A549 (cell line): Measurements from ENCODE around the gene NME3. TPM values are rescaled to one million over a fixed set of nuclear protein-coding genes. Genes with fewer than 3 reads are reported as not detected.

Experiments used
- ATAC-seq, 2 experiments: fragments of 200-7000 bp in 1 of 2; fragments of >200 bp in 1 of 2; cut with Nextera tagmentation in 1 of 2; cut with Tn5 transposase in 1 of 2; 3 replicates each; pipeline versions ENCODE4 v1.8.0 to v1.9.1; 2018 to 2020; ENCODE audit warnings: mild to moderate bottlenecking in 1 of 2, moderate library complexity in 1 of 2
- CTCF ChIA-PET: fragments of 300-600 bp; sonication (Branson Sonifier 250); formaldehyde crosslinking; extraction: SDS; loops from one replicate; lab custom pipeline; 2021; ENCODE audit warnings: antibody characterized with exemption, inconsistent platforms; lab: Yijun Ruan, JAX
- POLR2A ChIA-PET: fragments of 350-600 bp; formaldehyde crosslinking; extraction: SDS; loops from one replicate; lab custom pipeline; 2021; ENCODE audit warnings: antibody characterized with exemption, inconsistent platforms; lab: Yijun Ruan, JAX
- DNase-seq, 2 experiments: peaks; one replicate each; pipeline versions ENCODE4 v3.0.0 to v3.0.0-alpha.2; 2011 to 2016; ENCODE audit warnings: low read depth in 1 of 2, low spot score in 1 of 2
- FAIRE-seq: peaks from 2 replicates; lab custom pipeline; 2011; peaks lifted over from hg19 to GRCh38; lab: Jason Lieb, UNC
- H3K27ac ChIP-seq, 2 experiments: fragments of >200 bp; sonication (Bioruptor Twin); formaldehyde crosslinking; 3 replicates each; pipeline ENCODE4 v1.5.1; 2016 to 2017
- H3K4me1 ChIP-seq: fragments of >200 bp; sonication (Bioruptor Twin); formaldehyde crosslinking; 3 replicates; pipeline ENCODE4 v1.6.1; 2016
- H3K4me2 ChIP-seq: fragments of >200 bp; sonication (Bioruptor Twin); formaldehyde crosslinking; 3 replicates; pipeline ENCODE4 v1.6.1; 2016
- H3K4me3 ChIP-seq: fragments of >200 bp; sonication (Bioruptor Twin); formaldehyde crosslinking; 3 replicates; pipeline ENCODE4 v1.5.1; 2016
- H3K9me3 ChIP-seq: fragments of >200 bp; sonication (Bioruptor Twin); formaldehyde crosslinking; 3 replicates; pipeline ENCODE4 v1.6.1; 2016
- CBX2 ChIP-seq: fragments of 200-600 bp; sonication (generic); IDR thresholded peaks from 2 replicates; pipeline ENCODE4 v1.6.1; 2016; ENCODE audit warnings: low read depth, mild to moderate bottlenecking, borderline replicate concordance
- CHD4 ChIP-seq: fragments of 200-600 bp; sonication (generic); IDR thresholded peaks from 2 replicates; pipeline ENCODE4 v1.6.1; 2016; ENCODE audit warnings: antibody characterized with exemption, mild to moderate bottlenecking, borderline replicate concordance
- CTCF ChIP-seq: fragments of >200 bp; sonication (Bioruptor Twin); formaldehyde crosslinking; IDR thresholded peaks from 3 replicates; pipeline ENCODE4 v1.5.1; 2016
- E2F6 ChIP-seq: IDR thresholded peaks from 2 replicates; pipeline ENCODE4 v1.6.1; 2012; ENCODE audit warnings: low read depth, borderline replicate concordance
- EHMT2 ChIP-seq: fragments of 200-600 bp; sonication (generic); IDR thresholded peaks from 2 replicates; pipeline ENCODE4 v1.6.1; 2016; ENCODE audit warnings: antibody characterized with exemption, low read depth, mild to moderate bottlenecking, moderate library complexity
- ELK1 ChIP-seq: fragments of 150-350 bp; IDR thresholded peaks from 2 replicates; pipeline ENCODE4 v1.6.1; 2014; ENCODE audit warnings: low read depth, mild to moderate bottlenecking, low read length
- EP300 ChIP-seq, 2 experiments: fragments of >200 bp; sonication (Bioruptor Twin); formaldehyde crosslinking; IDR thresholded peaks; 2 replicates in 1 of 2; 3 replicates in 1 of 2; pipeline ENCODE4 v1.6.1; 2016 to 2017
- ESRRA ChIP-seq: fragments of 150-350 bp; IDR thresholded peaks from 2 replicates; pipeline ENCODE4 v1.6.1; 2014; ENCODE audit warnings: mild to moderate bottlenecking, low read length, borderline replicate concordance
- FOSL2 ChIP-seq, 2 experiments: fragments of 450-650 bp in 1 of 2; fragments of >200 bp in 1 of 2; sonication (Bioruptor Twin) in 1 of 2; formaldehyde crosslinking; IDR thresholded peaks; 2 replicates each; pipeline versions ENCODE4 v1.5.0 to v1.6.1; 2016 to 2020; ENCODE audit warnings: mild to moderate bottlenecking in 1 of 2, moderate library complexity in 1 of 2
- FOXS1 ChIP-seq: fragments of 250-450 bp; sonication (Bioruptor Pico); IDR thresholded peaks from 2 replicates; pipeline ENCODE4 v1.5.0; 2020; ENCODE audit warnings: mild to moderate bottlenecking, moderate library complexity
- HES2 ChIP-seq: fragments of >200 bp; sonication (Bioruptor Twin); formaldehyde crosslinking; IDR thresholded peaks from 2 replicates; pipeline ENCODE4 v1.6.1; 2016
- HOXB5 ChIP-seq: fragments of 250-450 bp; sonication (Bioruptor Pico); IDR thresholded peaks from 2 replicates; pipeline ENCODE4 v1.5.0; 2020; ENCODE audit warnings: mild to moderate bottlenecking, moderate library complexity
- JUN ChIP-seq, 2 experiments: fragments of >200 bp; sonication (Bioruptor Twin); formaldehyde crosslinking; IDR thresholded peaks; 2 replicates in 1 of 2; 3 replicates in 1 of 2; pipeline ENCODE4 v1.6.1; 2016 to 2017
- KDM1A ChIP-seq: fragments of 200-600 bp; sonication (generic); IDR thresholded peaks from 2 replicates; pipeline ENCODE4 v1.6.1; 2016; ENCODE audit warnings: low read depth, mild to moderate bottlenecking
- MAZ ChIP-seq: fragments of 150-350 bp; IDR thresholded peaks from 2 replicates; pipeline ENCODE4 v1.6.1; 2014; ENCODE audit warnings: antibody characterized with exemption, low read depth, low read length, borderline replicate concordance
- NFE2L2 ChIP-seq: fragments of 150-350 bp; conservative IDR thresholded peaks from 2 replicates; pipeline ENCODE4 v1.6.1; 2014; ENCODE audit warnings: low read length
- NPAS2 ChIP-seq: fragments of 250-450 bp; sonication (Bioruptor Pico); IDR thresholded peaks from 2 replicates; pipeline ENCODE4 v1.8.0; 2022; ENCODE audit warnings: mild to moderate bottlenecking, moderate library complexity, borderline replicate concordance
- NR3C1 ChIP-seq: fragments of >200 bp; sonication (Bioruptor Twin); formaldehyde crosslinking; IDR thresholded peaks from 3 replicates; pipeline ENCODE4 v1.6.1; 2017
- RARB ChIP-seq: fragments of 250-450 bp; sonication (Bioruptor Pico); IDR thresholded peaks from 2 replicates; pipeline ENCODE4 v1.8.0; 2021; ENCODE audit warnings: mild to moderate bottlenecking, moderate library complexity
- RNF2 ChIP-seq: fragments of 200-600 bp; sonication (generic); IDR thresholded peaks from 2 replicates; pipeline ENCODE4 v1.6.1; 2016; ENCODE audit warnings: low read depth, mild to moderate bottlenecking, antibody characterized with exemption, moderate library complexity, borderline replicate concordance
- SMC3 ChIP-seq: fragments of >200 bp; sonication (Bioruptor Twin); formaldehyde crosslinking; IDR thresholded peaks from 3 replicates; pipeline ENCODE4 v1.6.1; 2018; ENCODE audit warnings: inconsistent platforms
- SREBF2 ChIP-seq: fragments of 450-650 bp; IDR thresholded peaks from 2 replicates; pipeline ENCODE4 v1.6.1; 2014; ENCODE audit warnings: mild to moderate bottlenecking, moderate library complexity
- TFCP2L1 ChIP-seq: fragments of 250-450 bp; sonication (Bioruptor Pico); IDR thresholded peaks from 2 replicates; pipeline ENCODE4 v1.5.0; 2021; ENCODE audit warnings: mild to moderate bottlenecking
- TP53 ChIP-seq: fragments of 250-450 bp; sonication (Bioruptor Pico); IDR thresholded peaks from 2 replicates; pipeline ENCODE4 v1.5.0; 2021; ENCODE audit warnings: mild to moderate bottlenecking, moderate library complexity
- ZC3H11A ChIP-seq: fragments of 450-650 bp; IDR thresholded peaks from 2 replicates; pipeline ENCODE4 v1.6.1; 2014; ENCODE audit warnings: antibody characterized with exemption, mild to moderate bottlenecking
- ZFP36 ChIP-seq: fragments of 450-650 bp; IDR thresholded peaks from 2 replicates; pipeline ENCODE4 v1.6.1; 2014; ENCODE audit warnings: borderline replicate concordance; ENCODE audit not compliant: partially characterized antibody
- ZNF302 ChIP-seq: fragments of 250-450 bp; sonication (Bioruptor Pico); IDR thresholded peaks from 2 replicates; pipeline ENCODE4 v1.9.0; 2021; ENCODE audit warnings: inconsistent platforms, mild to moderate bottlenecking, moderate library complexity
- ZSCAN20 ChIP-seq: fragments of 250-450 bp; sonication (Bioruptor Pico); IDR thresholded peaks from 2 replicates; pipeline ENCODE4 v1.8.0; 2022; ENCODE audit warnings: mild to moderate bottlenecking, moderate library complexity
- WGBS: methylation state at CpG from one replicate; pipeline ENCODE4 v1.1.6; 2017; ENCODE audit errors: missing lambda C conversion rate; 5-methylcytosine and 5-hydroxymethylcytosine counted together
- polyA plus RNA-seq, 4 experiments: library from polyadenylated mRNA; depleted of rRNA in 3 of 4; stranded (reverse); fragments of >200 nt; fragmentation: RNase III in 1 of 4; extraction: RNeasy Plus Mini Kit Qiagen cat#74134 plus additional on column Dnase treatment in 1 of 4; gene quantifications; 2 replicates in 3 of 4; 3 replicates in 1 of 4; pipeline ENCODE4 v1.2.3, GENCODE V29; 2011 to 2017

NME3 gene
- polyA plus RNA-seq, 2 of the 4 experiments (the other 2 are of a cell fraction) = 15.2 to 49.9 TPM

DNA sequence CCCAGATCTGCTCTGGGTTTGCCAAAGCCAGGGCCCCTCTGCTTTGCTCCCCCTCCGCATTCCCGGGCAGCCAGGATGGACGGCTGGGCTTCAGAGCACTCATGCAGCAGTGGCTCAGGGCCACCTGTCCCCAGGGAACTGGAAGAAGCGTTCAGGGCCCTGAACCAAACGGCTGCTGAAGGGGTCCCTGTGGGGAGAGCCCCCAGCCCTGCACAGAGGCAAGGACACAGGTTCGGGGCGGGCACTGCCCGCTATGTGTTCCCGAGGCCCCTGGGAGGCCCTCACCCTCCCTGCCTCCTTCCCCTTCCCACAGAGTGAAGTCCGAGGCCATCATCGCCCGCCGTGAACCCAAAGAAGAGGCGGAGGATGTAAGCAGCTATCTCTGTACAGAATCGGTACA lies 10.4 kb downstream of the NME3 start (continued):
- TF ChIP-seq ELK1 = no peak
- TF ChIP-seq NPAS2 (CRISPR knock-in tag) = no peak
- TF ChIP-seq CTCF = no peak

DNA sequence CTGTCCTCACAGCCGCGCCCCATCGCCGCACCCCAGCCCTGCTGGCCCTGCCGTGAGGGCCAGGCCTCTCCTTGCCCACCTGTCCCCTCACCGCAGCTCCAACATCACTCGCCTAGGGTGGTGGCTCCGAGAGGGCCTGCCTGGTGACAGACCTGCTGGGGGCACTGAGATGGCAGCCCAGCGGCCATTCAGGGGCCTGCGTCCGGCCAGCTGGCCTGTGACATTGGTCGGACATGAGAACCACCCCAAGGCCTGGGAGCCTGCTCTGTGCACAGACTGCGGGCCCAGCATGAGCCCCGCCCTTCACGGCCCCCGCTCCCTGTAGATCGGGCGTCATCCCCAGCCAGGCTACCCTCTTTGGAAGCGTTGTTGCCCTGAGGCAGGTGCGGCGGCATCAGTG lies 11.8 kb downstream of the NME3 start:
- WGBS = 94% methylated on average over 19 of the region's 21 CpGs
- no peak overlapping the region for H3K4me2 ChIP-seq
- FAIRE-seq = no peak

DNA sequence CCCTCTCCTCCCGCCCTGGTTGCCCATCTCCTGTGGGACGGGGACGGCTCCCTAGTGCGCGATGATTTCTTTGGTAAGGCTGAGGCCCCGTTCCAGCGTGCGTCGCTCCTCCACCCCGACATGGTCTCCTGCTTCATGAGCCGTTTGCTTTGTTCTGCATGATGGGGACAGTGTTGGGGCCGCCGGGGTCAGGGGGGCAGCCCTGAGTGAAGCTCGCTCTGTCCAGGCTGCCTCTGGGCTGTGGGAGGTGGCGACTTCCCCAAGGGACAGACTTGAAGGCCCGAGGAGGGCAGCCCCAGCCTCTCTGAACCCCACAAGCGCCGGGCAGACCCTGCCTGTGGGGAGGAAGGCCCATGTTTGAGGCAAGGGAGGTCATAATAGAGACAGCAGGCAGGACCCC lies 12.4 kb downstream of the NME3 start:
- Histone ChIP-seq H3K27ac (no peak overlapping the region), H3K9me3 (no peaks in the 10 kb centered on the region), H3K4me2 (no peak overlapping the region), H3K4me3 (no peak overlapping the region), H3K4me1 (no peaks in the 10 kb centered on the region)
- ATAC-seq (no peak), DNase-seq (no peak), FAIRE-seq (no peak)
- TF ChIP-seq FOXS1 = no peak
- no peak for TF ChIP-seq FOSL2 (IDR thresholded peaks at IDR 0.05)
- no peak for TF ChIP-seq FOSL2 (CRISPR knock-in tag; IDR thresholded peaks at IDR 0.05)
- no peak for TF ChIP-seq TFCP2L1 (CRISPR knock-in tag)
- TF ChIP-seq ZC3H11A = no peak
- no peak for TF ChIP-seq HES2
- no peak for TF ChIP-seq JUN (IDR thresholded peaks at IDR 0.05)
- no peak for TF ChIP-seq SREBF2
- TF ChIP-seq TP53 (CRISPR knock-in tag) = no peak
- ChIA-PET CTCF (interaction anchor here (0.7 to 1.6 kb wide), 6 partner anchors 13 to 65 kb away, joined by 3 to 5 read pairs (median 4); partner anchors contain the start of genes EME2, MAPK8IP3 and MRPS34), POLR2A (no interaction called here)
- WGBS = 94% methylated on average over 13 of the region's 18 CpGs

More for the DNA sequence above, 11.8 kb downstream of the NME3 start:
- ATAC-seq = no peak
- TF ChIP-seq ZSCAN20 (CRISPR knock-in tag) (no peak), NR3C1 (no peak), RNF2 (no peak), CBX2 (no peak), TFCP2L1 (CRISPR knock-in tag) (no peak), ZNF302 (CRISPR knock-in tag) (no peak), CHD4 (no peak), E2F6 (no peak), EHMT2 (no peak), MAZ (no peak), ZC3H11A (no peak), SREBF2 (no peak), ESRRA (no peak), ZFP36 (no peak), RARB (CRISPR knock-in tag) (no peak), EP300 (IDR thresholded peaks at IDR 0.05) (no peak), NFE2L2 (no peak), SMC3 (no peak), KDM1A (no peak), HOXB5 (no peak)
- Histone ChIP-seq H3K9me3 (no peaks in the 10 kb centered on the region), H3K27ac (no peak overlapping the region), H3K4me1 (no peaks in the 10 kb centered on the region), H3K4me3 (no peak overlapping the region)
- CTCF ChIA-PET = interaction anchor here (0.7 to 1.6 kb wide), 5 partner anchors 9 to 54 kb away, joined by 3 to 5 read pairs (median 4); partner anchors contain the start of gene MAPK8IP3
- no peak for DNase-seq
- POLR2A ChIA-PET = no interaction called here
